H1 (cell line): ENCODE results near the gene COMMD1. TPM values are rescaled to one million over a fixed set of nuclear protein-coding genes. Genes with fewer than 3 reads are reported as not detected.

Source experiments
- CTCF ChIA-PET: fragments of 300-600 bp; sonication (Branson Sonifier 250); formaldehyde crosslinking; loops from one replicate; lab custom pipeline; 2021; ENCODE audit not compliant: partially characterized antibody; lab: Charles Lee
- POLR2A ChIA-PET: fragments of 300-600 bp; sonication (Branson Sonifier 250); formaldehyde crosslinking; loops from one replicate; lab custom pipeline; 2021; ENCODE audit warnings: inconsistent platforms; ENCODE audit not compliant: partially characterized antibody; lab: Charles Lee
- DNase-seq, 2 experiments: peaks; one replicate each; pipeline versions ENCODE4 v3.0.0 to v3.0.0-alpha.2; 2010 to 2022; ENCODE audit warnings: low spot score in 2 of 2, low read depth in 1 of 2, mixed read lengths in 1 of 2
- FAIRE-seq: peaks from 2 replicates; lab custom pipeline; 2011; peaks lifted over from hg19 to GRCh38; lab: Jason Lieb, UNC
- H2AFZ ChIP-seq: 2 replicates; pipeline ENCODE4 v1.8.1; 2012; ENCODE audit warnings: low read length, inconsistent platforms
- H2AK5ac ChIP-seq: 2 replicates; pipeline ENCODE4 v1.6.1; 2013; ENCODE audit warnings: low read depth, low read length
- H2BK120ac ChIP-seq: replicated peaks from 2 replicates; pipeline ENCODE3; 2013; ENCODE audit warnings: low read depth, low read length, inconsistent platforms
- H2BK12ac ChIP-seq: 2 replicates; pipeline ENCODE4 v1.6.1; 2013; ENCODE audit warnings: low read depth, low read length
- H2BK15ac ChIP-seq: 2 replicates; pipeline ENCODE4 v1.6.1; 2013; ENCODE audit warnings: low read length
- H2BK20ac ChIP-seq: 2 replicates; pipeline ENCODE4 v1.6.1; 2013; ENCODE audit warnings: low read length
- H2BK5ac ChIP-seq: 2 replicates; pipeline ENCODE4 v1.6.1; 2013; ENCODE audit warnings: low read depth, low read length
- H3K14ac ChIP-seq: 2 replicates; pipeline ENCODE4 v1.6.1; 2013; ENCODE audit warnings: inconsistent platforms; ENCODE audit not compliant: insufficient read length
- H3K18ac ChIP-seq: 2 replicates; pipeline ENCODE4 v1.6.1; 2013; ENCODE audit warnings: low read length; ENCODE audit errors: extremely low read depth
- H3K23ac ChIP-seq: 2 replicates; pipeline ENCODE4 v1.6.1; 2013; ENCODE audit warnings: inconsistent platforms; ENCODE audit not compliant: insufficient read length
- H3K23me2 ChIP-seq: 2 replicates; pipeline ENCODE4 v1.6.1; 2013; ENCODE audit warnings: low read depth, low read length
- H3K27ac ChIP-seq: 2 replicates; pipeline ENCODE4 v1.6.1; 2011; ENCODE audit warnings: low read depth, low read length, inconsistent platforms
- H3K27me3 ChIP-seq, 4 experiments: replicated peaks in 1 of 4; 1 replicate in 1 of 4; 2 replicates in 3 of 4; pipeline versions ENCODE4 v1.6.1 to v1.8.1; 2011 to 2013; ENCODE audit warnings: low read length in 3 of 4, mild to moderate bottlenecking in 3 of 4, inconsistent platforms in 2 of 4, mixed read lengths in 2 of 4, moderate library complexity in 1 of 4; ENCODE audit not compliant: control insufficient read depth in 3 of 4, insufficient read depth in 3 of 4; ENCODE audit errors: extremely low read depth in 1 of 4
- H3K36me3 ChIP-seq, 4 experiments: 2 replicates each; pipeline versions ENCODE4 v1.6.1 to v1.8.1; 2011 to 2013; ENCODE audit warnings: mild to moderate bottlenecking in 4 of 4, low read length in 3 of 4, moderate library complexity in 2 of 4, control low read depth in 1 of 4, inconsistent platforms in 1 of 4; ENCODE audit not compliant: insufficient read depth in 4 of 4, control insufficient read depth in 2 of 4
- H3K4ac ChIP-seq: replicated peaks from 2 replicates; pipeline ENCODE3; 2013; ENCODE audit warnings: low read length, low read depth, mixed read lengths, inconsistent platforms; ENCODE audit not compliant: insufficient read length
- H3K4me1 ChIP-seq, 4 experiments: replicated peaks in 1 of 4; 1 replicate in 1 of 4; 2 replicates in 3 of 4; pipeline versions ENCODE4 v1.6.1 to v1.8.1; 2011 to 2013; ENCODE audit warnings: low read length in 3 of 4, inconsistent platforms in 2 of 4, mixed read lengths in 1 of 4; ENCODE audit not compliant: insufficient read depth in 4 of 4, control insufficient read depth in 3 of 4
- H3K4me2 ChIP-seq, 2 experiments: 2 replicates each; pipeline versions ENCODE4 v1.6.1 to v1.8.1; 2011 to 2013; ENCODE audit warnings: low read depth in 2 of 2, low read length in 2 of 2, control low read depth in 1 of 2, inconsistent platforms in 1 of 2, mild to moderate bottlenecking in 1 of 2; ENCODE audit not compliant: insufficient read depth in 1 of 2
- H3K4me3 ChIP-seq, 4 experiments: fragments of 200-600, 300-600 bp in 1 of 4; sonication (generic), shearing (Covaris generic), sonication (Bioruptor Twin) in 1 of 4; 2 replicates each; pipeline versions ENCODE4 v1.5.1 to v1.8.1; 2011 to 2016; ENCODE audit warnings: low read length in 4 of 4, low read depth in 3 of 4, control low read depth in 2 of 4, inconsistent platforms in 2 of 4, mild to moderate bottlenecking in 2 of 4, mixed read lengths in 1 of 4, moderate library complexity in 1 of 4; ENCODE audit not compliant: insufficient read depth in 2 of 4; ENCODE audit errors: extremely low read depth in 1 of 4
- H3K56ac ChIP-seq: replicated peaks from 2 replicates; pipeline ENCODE3; 2013; ENCODE audit warnings: low read depth, mild to moderate bottlenecking, mixed read lengths, low read length, inconsistent platforms; ENCODE audit not compliant: insufficient read length
- H3K79me1 ChIP-seq: 2 replicates; pipeline ENCODE4 v1.6.1; 2013; ENCODE audit warnings: low read depth, low read length, control low read depth
- H3K79me2 ChIP-seq, 2 experiments: 2 replicates each; pipeline versions ENCODE4 v1.6.1 to v1.8.1; 2012 to 2013; ENCODE audit warnings: low read length in 2 of 2, mild to moderate bottlenecking in 2 of 2, inconsistent platforms in 1 of 2; ENCODE audit not compliant: insufficient read depth in 2 of 2, control insufficient read depth in 1 of 2
- H3K9ac ChIP-seq, 4 experiments: replicated peaks in 1 of 4; 1 replicate in 1 of 4; 2 replicates in 3 of 4; pipeline versions ENCODE4 v1.6.1 to v1.8.1; 2011 to 2013; ENCODE audit warnings: low read depth in 3 of 4, low read length in 3 of 4, control low read depth in 2 of 4, mild to moderate bottlenecking in 2 of 4, moderate library complexity in 2 of 4, inconsistent platforms in 1 of 4; ENCODE audit errors: extremely low read depth in 1 of 4
- H3K9me3 ChIP-seq, 2 experiments: 2 replicates each; pipeline versions ENCODE4 v1.6.1 to v1.8.1; 2012 to 2013; ENCODE audit warnings: mild to moderate bottlenecking in 2 of 2, moderate library complexity in 2 of 2, control low read depth in 1 of 2, inconsistent platforms in 1 of 2, low read depth in 1 of 2, low read length in 1 of 2, mixed read lengths in 1 of 2; ENCODE audit not compliant: insufficient read depth in 2 of 2
- H4K20me1 ChIP-seq, 2 experiments: replicated peaks in 1 of 2; 2 replicates each; pipeline versions ENCODE3 to v1.8.1; 2011 to 2013; ENCODE audit warnings: inconsistent platforms in 2 of 2, low read length in 2 of 2, mild to moderate bottlenecking in 1 of 2; ENCODE audit not compliant: insufficient read depth in 2 of 2, control insufficient read depth in 1 of 2
- H4K5ac ChIP-seq: 2 replicates; pipeline ENCODE4 v1.6.1; 2013; ENCODE audit warnings: low read length, low read depth, mixed read lengths, inconsistent platforms; ENCODE audit not compliant: insufficient read length
- H4K8ac ChIP-seq: 2 replicates; pipeline ENCODE4 v1.8.0; 2013; ENCODE audit warnings: mild to moderate bottlenecking, moderate library complexity, low read length, inconsistent platforms; ENCODE audit not compliant: insufficient read depth; ENCODE audit errors: extremely low read depth
- H4K91ac ChIP-seq: replicated peaks from 2 replicates; pipeline ENCODE3; 2013; ENCODE audit warnings: low read length, mixed read lengths, inconsistent platforms; ENCODE audit not compliant: insufficient read length
- BACH1 ChIP-seq: IDR thresholded peaks from 2 replicates; pipeline ENCODE4 v1.6.1; 2012; ENCODE audit warnings: low read length, improper control_type of control experiment
- MAX ChIP-seq: IDR thresholded peaks from 2 replicates; pipeline ENCODE4 v1.6.1; 2012; ENCODE audit warnings: inconsistent platforms
- RFX5 ChIP-seq: IDR thresholded peaks from 2 replicates; pipeline ENCODE4 v1.6.1; 2011; ENCODE audit warnings: low read depth, low read length, improper control_type of control experiment, borderline replicate concordance
- WGBS, 2 experiments: shearing (Covaris generic) in 1 of 2; methylation state at CpG; one replicate each; pipeline versions ENCODE4 v1.1.6 to v1.1.7; 2013 to 2015; ENCODE audit warnings: low lambda C conversion rate in 2 of 2, mixed read lengths in 2 of 2, inconsistent platforms in 1 of 2, low coverage in 1 of 2, missing lambda C conversion rate in 1 of 2; ENCODE audit not compliant: insufficient replicate concordance in 2 of 2, insufficient coverage in 1 of 2, insufficient read length in 1 of 2; ENCODE audit errors: extremely low coverage in 1 of 2, missing lambda C conversion rate in 1 of 2; 5-methylcytosine and 5-hydroxymethylcytosine counted together
- polyA plus RNA-seq, 7 experiments: library from polyadenylated mRNA; depleted of rRNA in 3 of 7; stranded (reverse) in 5 of 7; unstranded in 2 of 7; fragments of >200 nt in 5 of 7; fragments of 200-250 nt in 2 of 7; gene quantifications; 1 replicate in 5 of 7; 2 replicates in 1 of 7; 4 replicates in 1 of 7; pipeline versions ENCODE4 v1.2.1 to v1.2.3, GENCODE V29; 2011 to 2013; ENCODE audit warnings: missing spikeins in 2 of 7, mixed read lengths in 2 of 7
- total RNA-seq: library from RNA; stranded (reverse); fragmentation: NEBNext Ultra II Directional; extraction: Animal tissue kit (Norgen Biotek cat#: 25700); gene quantifications from 2 replicates; pipeline ENCODE4 v1.2.1, GENCODE V29; 2021

The COMMD1 gene
- total and polyA plus RNA-seq, 2 of the 8 experiments (the other 6 are each of a cell fraction or from before 2014, with no cell fraction given), result 23.5 to 28.3 TPM

GRCh38 chr2:62046141-62046540 is 140.7 kb downstream of the COMMD1 start:
- Histone ChIP-seq H3K4me3 (no peak overlapping the region), H3K9me3 (peaks cover 13 to 24% of the 10 kb centered on the region in 2 experiments), H3K18ac (no peak overlapping the region), H2BK12ac (no peak overlapping the region), H4K8ac (no peak overlapping the region), H4K20me1 (no peaks in the 10 kb centered on the region), H2BK15ac (no peak overlapping the region), H3K36me3 (peaks cover 0 to 9% (median 0%) of the 10 kb centered on the region in 4 experiments; a peak in 2 of 8 replicates), H3K9ac (no peak overlapping the region), H3K27me3 (no peaks in the 10 kb centered on the region), H3K14ac (no peak overlapping the region), H2BK5ac (no peak overlapping the region), H3K4ac (no peak overlapping the region), H4K91ac (no peak overlapping the region), H2BK20ac (no peak overlapping the region), H3K27ac (no peak overlapping the region), H3K56ac (no peak overlapping the region), H2AFZ (no peak overlapping the region), H3K4me1 (peaks cover 3 to 10% (median 4%) of the 10 kb centered on the region in 4 experiments; a peak in 5 of 7 replicates), H3K23me2 (no peaks in the 10 kb centered on the region), H3K79me2 (no peaks in the 10 kb centered on the region), H3K23ac (no peak overlapping the region), H4K5ac (no peak overlapping the region), H2AK5ac (no peak overlapping the region), H2BK120ac (no peak overlapping the region), H3K79me1 (no peaks in the 10 kb centered on the region), H3K4me2 (no peak overlapping the region)
- 100% methylated on average over 1 of the region's 1 CpG; no CpG with 5 or more reads in 1 of the 2 experiments for WGBS, 2 experiments
- ChIA-PET POLR2A (no interaction called here), CTCF (no interaction called here)
- FAIRE-seq, result no peak
- no peak for DNase-seq
- no peak for TF ChIP-seq BACH1
- no peak for TF ChIP-seq MAX
- TF ChIP-seq RFX5, result no peak
